Neural cell (in vitro differentiated cells): ENCODE measurements around the gene EPS8. TPM values are rescaled to one million over a fixed set of nuclear protein-coding genes. Genes with fewer than 3 reads are reported as not detected.

Experiments
- H2AFZ ChIP-seq: fragments of 200-600, 300-800 bp; sonication (generic), shearing (Covaris generic); 2 replicates; pipeline ENCODE4 v1.6.0; 2014; ENCODE audit warnings: low read depth, mild to moderate bottlenecking, antibody characterized with exemption, low read length, moderate library complexity
- H3F3A ChIP-seq: fragments of 200-600 bp; shearing (Covaris generic); 2 replicates; pipeline ENCODE4 v1.6.1; 2016; ENCODE audit warnings: mild to moderate bottlenecking, moderate library complexity, mixed read lengths, antibody characterized with exemption, low read length; ENCODE audit not compliant: insufficient read depth, poor library complexity, severe bottlenecking
- H3K27ac ChIP-seq: fragments of 200-600, 300-800 bp; sonication (generic), shearing (Covaris generic); 2 replicates; pipeline ENCODE4 v1.5.1; 2014; ENCODE audit warnings: mild to moderate bottlenecking, low read length, moderate library complexity
- H3K27me3 ChIP-seq: fragments of 300-800, 200-600 bp; sonication (generic), shearing (Covaris generic); 2 replicates; pipeline ENCODE4 v1.6.0; 2014; ENCODE audit warnings: mild to moderate bottlenecking, low read depth, low read length, moderate library complexity; ENCODE audit not compliant: insufficient read depth
- H3K36me3 ChIP-seq: fragments of 300-800, 200-600 bp; sonication (generic), shearing (Covaris generic); 2 replicates; pipeline ENCODE4 v1.5.1; 2014; ENCODE audit warnings: mild to moderate bottlenecking, antibody characterized with exemption, low read length, moderate library complexity; ENCODE audit not compliant: insufficient read depth
- H3K4me2 ChIP-seq: fragments of 300-800, 200-600 bp; sonication (generic), shearing (Covaris generic); 2 replicates; pipeline ENCODE4 v1.6.0; 2014; ENCODE audit warnings: mild to moderate bottlenecking, low read length
- H3K4me3 ChIP-seq: fragments of 300-800, 200-600 bp; sonication (generic), shearing (Covaris generic); 2 replicates; pipeline ENCODE4 v1.5.1; 2014; ENCODE audit warnings: mild to moderate bottlenecking, low read length, moderate library complexity
- H3K79me2 ChIP-seq: fragments of 200-600 bp; shearing (Covaris generic); replicated peaks from 2 replicates; pipeline ENCODE4 v1.6.0; 2014; ENCODE audit warnings: mild to moderate bottlenecking, low read length, moderate library complexity; ENCODE audit not compliant: insufficient read depth
- H3K9ac ChIP-seq: fragments of 300-800, 200-600 bp; sonication (generic), shearing (Covaris generic); 2 replicates; pipeline ENCODE4 v1.6.1; 2016; ENCODE audit warnings: mild to moderate bottlenecking, low read length, mixed read lengths
- H3K9me2 ChIP-seq: fragments of 200-600 bp; shearing (Covaris generic); 2 replicates; pipeline ENCODE4 v1.6.1; 2016; ENCODE audit warnings: mild to moderate bottlenecking, low read length, mixed read lengths; ENCODE audit not compliant: insufficient read depth
- H3K9me3 ChIP-seq: fragments of 200-600, 300-800 bp; sonication (generic), shearing (Covaris generic); 2 replicates; pipeline ENCODE4 v1.6.1; 2016; ENCODE audit warnings: mild to moderate bottlenecking, mixed run types, low read length, moderate library complexity, mixed read lengths
- H4K20me1 ChIP-seq: fragments of 200-600 bp; shearing (Covaris generic); 2 replicates; pipeline ENCODE4 v1.6.1; 2016; ENCODE audit warnings: mild to moderate bottlenecking, mixed run types; ENCODE audit not compliant: insufficient read depth
- CTCF ChIP-seq: fragments of 450-650 bp; IDR thresholded peaks from 2 replicates; pipeline ENCODE4 v1.5.1; 2014; ENCODE audit warnings: antibody characterized with exemption, mild to moderate bottlenecking, moderate library complexity; ENCODE audit not compliant: poor library complexity, severe bottlenecking
- EP300 ChIP-seq: fragments of 450-650 bp; conservative IDR thresholded peaks from 2 replicates; pipeline ENCODE4 v1.6.1; 2014; ENCODE audit warnings: antibody characterized with exemption, mild to moderate bottlenecking, moderate library complexity; ENCODE audit not compliant: poor library complexity, severe bottlenecking
- EZH2 ChIP-seq: fragments of 200-600, 300-800 bp; shearing (Covaris generic), sonication (generic); IDR thresholded peaks from 2 replicates; pipeline ENCODE4 v1.6.1; 2014; ENCODE audit warnings: antibody characterized with exemption, low read length, borderline replicate concordance, mild to moderate bottlenecking; ENCODE audit not compliant: insufficient read depth, poor library complexity, severe bottlenecking
- MXI1 ChIP-seq: fragments of 450-650 bp; conservative IDR thresholded peaks from 2 replicates; pipeline ENCODE4 v1.6.1; 2014; ENCODE audit warnings: antibody characterized with exemption, mild to moderate bottlenecking; ENCODE audit not compliant: poor library complexity, severe bottlenecking
- POLR2AphosphoS5 ChIP-seq: IDR thresholded peaks from 2 replicates; pipeline ENCODE4 v1.6.1; 2012
- RAD21 ChIP-seq: fragments of 450-650 bp; conservative IDR thresholded peaks from 2 replicates; pipeline ENCODE4 v1.6.1; 2014; ENCODE audit warnings: antibody characterized with exemption, mild to moderate bottlenecking, moderate library complexity
- SMC3 ChIP-seq: fragments of 450-650 bp; conservative IDR thresholded peaks from 2 replicates; pipeline ENCODE4 v1.6.1; 2014; ENCODE audit warnings: antibody characterized with exemption, mild to moderate bottlenecking, moderate library complexity; ENCODE audit not compliant: poor library complexity
- TAF1 ChIP-seq: IDR thresholded peaks from 2 replicates; pipeline ENCODE4 v1.6.1; 2012; ENCODE audit warnings: low read depth
- polyA plus RNA-seq: library from polyadenylated mRNA; depleted of rRNA; stranded (reverse); fragments of >200 nt; gene quantifications from 2 replicates; pipeline ENCODE4 v1.2.3, GENCODE V29; 2014
- TF ChIP-seq, protein P1 (sequence below): IDR thresholded peaks from 2 replicates; pipeline ENCODE4 v1.6.1; 2012; ENCODE audit warnings: borderline replicate concordance

The EPS8 gene
- polyA plus RNA-seq, 1 donor from 2014 or later, result 12.2 TPM

DNA sequence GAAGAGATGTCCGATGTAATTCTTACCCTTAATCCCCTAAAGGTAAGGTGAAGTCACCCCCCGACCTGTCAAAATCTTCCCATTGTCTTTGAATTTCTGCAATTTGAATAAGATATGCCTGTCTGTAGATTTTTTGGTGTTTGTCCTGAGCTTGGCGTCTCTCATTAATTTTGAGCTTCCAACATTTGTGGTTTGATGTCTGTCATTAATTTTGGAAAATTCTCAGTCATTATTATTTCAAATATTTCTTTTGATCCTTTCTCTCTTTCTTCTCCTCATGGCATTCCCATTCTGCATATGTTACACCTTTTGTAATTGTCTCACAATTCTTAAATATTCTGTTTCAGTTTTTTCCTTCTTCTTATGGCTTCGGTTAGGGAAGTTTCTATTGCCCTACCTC is 60.1 kb downstream of the EPS8 start:
- H3K9me3 ChIP-seq, result no peaks in the 10 kb centered on the region
- no peak overlapping the region for H3K4me3 ChIP-seq
- no peaks in the 10 kb centered on the region for H3K36me3 ChIP-seq
- no peaks in the 10 kb centered on the region for H3K9me2 ChIP-seq
- H3K4me2 ChIP-seq, result no peak overlapping the region
- H3K27me3 ChIP-seq, result no peaks in the 10 kb centered on the region
- no peaks in the 10 kb centered on the region for H3F3A ChIP-seq
- no peaks in the 10 kb centered on the region for H4K20me1 ChIP-seq
- no peaks in the 10 kb centered on the region for H3K79me2 ChIP-seq
- H3K27ac ChIP-seq, result no peak overlapping the region
- H3K9ac ChIP-seq, result no peak overlapping the region
- TF ChIP-seq SMC3, result no peak
- TF ChIP-seq TAF1, result no peak
- no peak for TF ChIP-seq RAD21
- no peak for TF ChIP-seq CTCF
- TF ChIP-seq, protein P1, sequence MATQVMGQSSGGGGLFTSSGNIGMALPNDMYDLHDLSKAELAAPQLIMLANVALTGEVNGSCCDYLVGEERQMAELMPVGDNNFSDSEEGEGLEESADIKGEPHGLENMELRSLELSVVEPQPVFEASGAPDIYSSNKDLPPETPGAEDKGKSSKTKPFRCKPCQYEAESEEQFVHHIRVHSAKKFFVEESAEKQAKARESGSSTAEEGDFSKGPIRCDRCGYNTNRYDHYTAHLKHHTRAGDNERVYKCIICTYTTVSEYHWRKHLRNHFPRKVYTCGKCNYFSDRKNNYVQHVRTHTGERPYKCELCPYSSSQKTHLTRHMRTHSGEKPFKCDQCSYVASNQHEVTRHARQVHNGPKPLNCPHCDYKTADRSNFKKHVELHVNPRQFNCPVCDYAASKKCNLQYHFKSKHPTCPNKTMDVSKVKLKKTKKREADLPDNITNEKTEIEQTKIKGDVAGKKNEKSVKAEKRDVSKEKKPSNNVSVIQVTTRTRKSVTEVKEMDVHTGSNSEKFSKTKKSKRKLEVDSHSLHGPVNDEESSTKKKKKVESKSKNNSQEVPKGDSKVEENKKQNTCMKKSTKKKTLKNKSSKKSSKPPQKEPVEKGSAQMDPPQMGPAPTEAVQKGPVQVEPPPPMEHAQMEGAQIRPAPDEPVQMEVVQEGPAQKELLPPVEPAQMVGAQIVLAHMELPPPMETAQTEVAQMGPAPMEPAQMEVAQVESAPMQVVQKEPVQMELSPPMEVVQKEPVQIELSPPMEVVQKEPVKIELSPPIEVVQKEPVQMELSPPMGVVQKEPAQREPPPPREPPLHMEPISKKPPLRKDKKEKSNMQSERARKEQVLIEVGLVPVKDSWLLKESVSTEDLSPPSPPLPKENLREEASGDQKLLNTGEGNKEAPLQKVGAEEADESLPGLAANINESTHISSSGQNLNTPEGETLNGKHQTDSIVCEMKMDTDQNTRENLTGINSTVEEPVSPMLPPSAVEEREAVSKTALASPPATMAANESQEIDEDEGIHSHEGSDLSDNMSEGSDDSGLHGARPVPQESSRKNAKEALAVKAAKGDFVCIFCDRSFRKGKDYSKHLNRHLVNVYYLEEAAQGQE, result no peak
- no peak for TF ChIP-seq MXI1
- no peak for TF ChIP-seq EP300
- no peak for TF ChIP-seq EZH2
- no peak for TF ChIP-seq POLR2AphosphoS5
- no peak overlapping the region for H2AFZ ChIP-seq

GRCh38 chr12:15728118-15728598 is 61.0 kb downstream of the EPS8 start:
- no peaks in the 10 kb centered on the region for H3K27me3 ChIP-seq
- H3K9ac ChIP-seq, result no peak overlapping the region
- H3F3A ChIP-seq, result no peaks in the 10 kb centered on the region
- TF ChIP-seq TAF1 (no peak), POLR2AphosphoS5 (no peak), RAD21 (no peak), CTCF (no peak), EP300 (no peak), SMC3 (no peak)
- no peaks in the 10 kb centered on the region for H4K20me1 ChIP-seq
- no peak overlapping the region for H3K27ac ChIP-seq
- no peaks in the 10 kb centered on the region for H3K9me2 ChIP-seq
- H3K79me2 ChIP-seq, result no peaks in the 10 kb centered on the region
- H3K4me2 ChIP-seq, result no peak overlapping the region
- H3K4me3 ChIP-seq, result no peak overlapping the region
- no peaks in the 10 kb centered on the region for H3K9me3 ChIP-seq
- H2AFZ ChIP-seq, result no peak overlapping the region
- no peaks in the 10 kb centered on the region for H3K36me3 ChIP-seq
